Peyer's patch (tissue), 4 donors: ENCODE data around the gene GRK6.

Experiments
- POLR2A ChIP-seq, 2 donors: fragments of 450-650 bp; IDR thresholded peaks; one replicate each; pipeline ENCODE4 v1.5.1; 2017; ENCODE audit warnings: antibody characterized with exemption in 2 of 2, mild to moderate bottlenecking in 2 of 2, moderate library complexity in 2 of 2
- TF ChIP-seq, protein P1 (sequence below), 6 experiments: fragments of 450-650 bp in 4 of 6; fragments of 200-600 bp in 2 of 6; sonication (generic) in 1 of 6; IDR thresholded peaks; one replicate each; pipeline ENCODE4 v1.5.1; 2017 to 2019; ENCODE audit warnings: antibody characterized with exemption in 6 of 6, mild to moderate bottlenecking in 3 of 6, moderate library complexity in 1 of 6

DNA sequence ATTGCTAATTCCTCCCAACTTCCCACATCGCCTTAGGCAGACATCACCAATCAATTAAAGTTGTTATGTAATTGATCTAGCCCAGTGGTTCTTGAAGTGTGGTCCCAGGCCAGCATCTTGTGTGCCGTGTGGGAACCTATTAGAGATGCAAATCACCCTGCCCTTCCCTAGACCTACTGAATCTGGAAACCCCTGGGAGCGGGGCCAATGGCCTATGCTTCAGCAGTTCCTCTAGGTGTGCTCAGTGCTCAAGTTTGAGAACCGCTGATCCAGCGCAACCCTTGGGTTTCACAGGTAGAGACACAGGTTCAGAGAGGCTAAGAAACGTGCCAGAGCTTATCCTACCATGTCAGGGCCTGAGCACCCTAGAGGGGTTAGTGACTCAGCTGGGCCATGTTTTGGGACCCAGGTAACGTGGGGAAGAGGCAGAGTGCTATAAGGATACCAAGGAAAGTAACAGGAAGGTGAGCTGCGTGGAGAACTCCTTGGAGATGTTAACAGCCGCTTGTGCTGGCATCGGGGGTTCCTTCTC is 37.9 kb upstream of the GRK6 start:
- TF ChIP-seq, protein P1, sequence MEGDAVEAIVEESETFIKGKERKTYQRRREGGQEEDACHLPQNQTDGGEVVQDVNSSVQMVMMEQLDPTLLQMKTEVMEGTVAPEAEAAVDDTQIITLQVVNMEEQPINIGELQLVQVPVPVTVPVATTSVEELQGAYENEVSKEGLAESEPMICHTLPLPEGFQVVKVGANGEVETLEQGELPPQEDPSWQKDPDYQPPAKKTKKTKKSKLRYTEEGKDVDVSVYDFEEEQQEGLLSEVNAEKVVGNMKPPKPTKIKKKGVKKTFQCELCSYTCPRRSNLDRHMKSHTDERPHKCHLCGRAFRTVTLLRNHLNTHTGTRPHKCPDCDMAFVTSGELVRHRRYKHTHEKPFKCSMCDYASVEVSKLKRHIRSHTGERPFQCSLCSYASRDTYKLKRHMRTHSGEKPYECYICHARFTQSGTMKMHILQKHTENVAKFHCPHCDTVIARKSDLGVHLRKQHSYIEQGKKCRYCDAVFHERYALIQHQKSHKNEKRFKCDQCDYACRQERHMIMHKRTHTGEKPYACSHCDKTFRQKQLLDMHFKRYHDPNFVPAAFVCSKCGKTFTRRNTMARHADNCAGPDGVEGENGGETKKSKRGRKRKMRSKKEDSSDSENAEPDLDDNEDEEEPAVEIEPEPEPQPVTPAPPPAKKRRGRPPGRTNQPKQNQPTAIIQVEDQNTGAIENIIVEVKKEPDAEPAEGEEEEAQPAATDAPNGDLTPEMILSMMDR (IDR thresholded peaks at IDR 0.05) = no peak
- TF ChIP-seq POLR2A (IDR thresholded peaks at IDR 0.05) = no peak
